ENCODE measurements around the gene SLC45A1. TPM values are rescaled to one million over a fixed set of nuclear protein-coding genes. Genes with fewer than 3 reads are reported as not detected.

The SLC45A1 gene
- total and polyA plus RNA-seq, 2 of the 4 experiments (the other 2 are of a cell fraction): 0.72 to 3.9 TPM

- TF ChIP-seq POLR2A (IDR thresholded peaks at IDR 0.05; ENCODE audit: low read depth, low read length): no peak
Observed at GRCh38 chr1:8337776-8338525, 20.0 kb downstream of the SLC45A1 start (continued).

GRCh38 chr1:8338526-8339202 lies 20.8 kb downstream of the SLC45A1 start:
- no peak for DNase-seq
- Histone ChIP-seq H2BK5ac (ENCODE audit: low read depth, low read length, poor library complexity, severe bottlenecking) (no peak overlapping the region), H3K18ac (ENCODE audit: low read depth, low read length) (no peak overlapping the region), H3K4ac (ENCODE audit: low read depth, low read length) (no peak overlapping the region), H2BK15ac (ENCODE audit: low read depth, low read length) (no peak overlapping the region), H3K4me2 (ENCODE audit: low read depth, low read length) (no peak overlapping the region), H3K14ac (replicated peaks; ENCODE audit: low read depth, low read length) (no peak overlapping the region), H2BK20ac (ENCODE audit: low read depth, low read length) (no peak overlapping the region), H3K79me1 (ENCODE audit: low read depth in 1 of 2, low read length in 2 of 2) (0 out of 4 replicates have a peak, but pooled peaks cover 0 to 3% of the 10 kb centered on the region in 2 experiments), H4K91ac (ENCODE audit: insufficient read depth, low read depth, low read length) (no peak overlapping the region), H3K9me3 (ENCODE audit: control insufficient read depth, insufficient read depth, low read length) (no peaks in the 10 kb centered on the region), H4K8ac (ENCODE audit: low read depth in 2 of 2, low read length in 2 of 2) (no peak overlapping the region), H3K23ac (ENCODE audit: low read depth, low read length) (no peak overlapping the region), H3K36me3 (ENCODE audit: control insufficient read depth, insufficient read depth, low read length) (peaks cover 12% of the 10 kb centered on the region; the same call in 1 of the 2 replicates), H3K27me3 (ENCODE audit: control insufficient read depth, insufficient read depth, low read length) (no peaks in the 10 kb centered on the region), H2BK120ac (ENCODE audit: low read depth, low read length) (no peak overlapping the region), H3K9ac (ENCODE audit: low read depth, low read length) (no peak overlapping the region), H3K27ac (ENCODE audit: insufficient read depth, low read length) (no peak overlapping the region), H2AFZ (replicated peaks; ENCODE audit: low read length, poor library complexity) (no peak overlapping the region), H3K4me1 (ENCODE audit: control insufficient read depth, insufficient read depth, low read length) (peaks cover 6% of the 10 kb centered on the region), H4K20me1 (ENCODE audit: insufficient read depth, low read length) (no peaks in the 10 kb centered on the region), H3K9me1 (ENCODE audit: insufficient read depth, low read length) (peaks cover 3% of the 10 kb centered on the region), H2AK9ac (replicated peaks; ENCODE audit: low read depth, low read length, poor library complexity) (no peak overlapping the region), H3K4me3 (ENCODE audit: insufficient read depth, low read depth, low read length) (no peak overlapping the region), H2AK5ac (ENCODE audit: low read depth, low read length) (0 out of 2 replicates have a peak overlapping the region, but pooled peaks have one; percentile 15), H4K5ac (ENCODE audit: low read depth, low read length) (no peak overlapping the region), H3K56ac (ENCODE audit: extremely low read depth, insufficient read depth, low read length) (no peak overlapping the region)
- ATAC-seq (ENCODE audit: low read depth): no peak
- POLR2A ChIA-PET (ENCODE audit: unreplicated experiment): no interaction called here
- in situ Hi-C loops (cut with MboI; ENCODE audit: low sequenced_read_pairs): no loop called here
- WGBS, 2 experiments (ENCODE audit: extremely low coverage in 2 of 2, insufficient read length in 1 of 2): 99% methylated on average over 11 of the region's 26 CpGs; no CpG with 5 or more reads in 1 of the 2 experiments
- dilution Hi-C loops (cut with HindIII; ENCODE audit: low sequenced_read_pairs, unreplicated experiment): no loop called here
- BruUV-seq (replicated peaks): no TSS peak
- CTCF ChIA-PET: no interaction called here
- intact Hi-C loops (cut with micrococcal nuclease): no loop called here
- TF ChIP-seq, protein P1, sequence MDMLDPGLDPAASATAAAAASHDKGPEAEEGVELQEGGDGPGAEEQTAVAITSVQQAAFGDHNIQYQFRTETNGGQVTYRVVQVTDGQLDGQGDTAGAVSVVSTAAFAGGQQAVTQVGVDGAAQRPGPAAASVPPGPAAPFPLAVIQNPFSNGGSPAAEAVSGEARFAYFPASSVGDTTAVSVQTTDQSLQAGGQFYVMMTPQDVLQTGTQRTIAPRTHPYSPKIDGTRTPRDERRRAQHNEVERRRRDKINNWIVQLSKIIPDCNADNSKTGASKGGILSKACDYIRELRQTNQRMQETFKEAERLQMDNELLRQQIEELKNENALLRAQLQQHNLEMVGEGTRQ (IDR thresholded peaks at IDR 0.05; ENCODE audit: low read depth, low read length): no peak
- TF ChIP-seq BHLHE40 (IDR thresholded peaks at IDR 0.05; ENCODE audit: low read depth, low read length) (no peak), RFX5 (IDR thresholded peaks at IDR 0.05; ENCODE audit: low read depth, low read length) (no peak), CEBPB (IDR thresholded peaks at IDR 0.05; ENCODE audit: low read depth, low read length) (no peak), MAZ (IDR thresholded peaks at IDR 0.05; ENCODE audit: borderline replicate concordance, low read depth, low read length) (no peak), RAD21 (IDR thresholded peaks at IDR 0.05; ENCODE audit: low read length) (no peak), RCOR1 (IDR thresholded peaks at IDR 0.05; ENCODE audit: insufficient replicate concordance, low read length) (no peak), NFE2L2 (IDR thresholded peaks at IDR 0.05; ENCODE audit: low read depth, low read length) (no peak), CTCF (conservative IDR thresholded peaks at IDR 0.05; ENCODE audit: low read depth, low read length) (no peak), FOS (IDR thresholded peaks at IDR 0.05; ENCODE audit: low read depth, low read length) (no peak)
- TF ChIP-seq, protein P2, sequence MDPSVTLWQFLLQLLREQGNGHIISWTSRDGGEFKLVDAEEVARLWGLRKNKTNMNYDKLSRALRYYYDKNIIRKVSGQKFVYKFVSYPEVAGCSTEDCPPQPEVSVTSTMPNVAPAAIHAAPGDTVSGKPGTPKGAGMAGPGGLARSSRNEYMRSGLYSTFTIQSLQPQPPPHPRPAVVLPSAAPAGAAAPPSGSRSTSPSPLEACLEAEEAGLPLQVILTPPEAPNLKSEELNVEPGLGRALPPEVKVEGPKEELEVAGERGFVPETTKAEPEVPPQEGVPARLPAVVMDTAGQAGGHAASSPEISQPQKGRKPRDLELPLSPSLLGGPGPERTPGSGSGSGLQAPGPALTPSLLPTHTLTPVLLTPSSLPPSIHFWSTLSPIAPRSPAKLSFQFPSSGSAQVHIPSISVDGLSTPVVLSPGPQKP (IDR thresholded peaks at IDR 0.05; ENCODE audit: borderline replicate concordance, low read depth, low read length): no peak

Measured in IMR-90 (cell line).